Measurements from ENCODE around the gene TMED1.
"Not testable (repeated sequence)": the region's sequence is repeated elsewhere in the genome, so short reads cannot be mapped to it uniquely, and the experiment has no call there.

DNA sequence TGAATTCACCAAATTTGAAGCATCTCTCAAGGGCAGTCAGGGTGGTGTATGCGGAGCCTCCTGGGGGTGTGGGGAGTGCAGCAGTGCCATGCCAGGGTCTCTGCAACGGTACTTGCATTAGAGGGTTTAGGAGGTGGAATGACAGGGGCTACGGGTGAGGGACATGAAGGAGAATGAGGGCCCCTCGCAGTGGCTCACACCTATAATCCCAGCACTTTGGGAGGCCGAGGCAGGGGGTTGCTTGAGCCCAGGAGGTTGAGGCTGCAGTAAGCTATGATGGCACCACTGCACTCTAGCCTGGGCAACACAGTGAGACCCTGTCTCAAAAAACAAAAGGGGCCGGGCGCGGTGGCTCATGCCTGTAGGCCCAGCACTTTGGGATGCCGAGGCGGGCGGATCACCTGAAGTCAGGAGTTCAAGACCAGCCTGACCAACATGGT is 33.9 kb upstream of the TMED1 start:
- TF ChIP-seq, protein P1, sequence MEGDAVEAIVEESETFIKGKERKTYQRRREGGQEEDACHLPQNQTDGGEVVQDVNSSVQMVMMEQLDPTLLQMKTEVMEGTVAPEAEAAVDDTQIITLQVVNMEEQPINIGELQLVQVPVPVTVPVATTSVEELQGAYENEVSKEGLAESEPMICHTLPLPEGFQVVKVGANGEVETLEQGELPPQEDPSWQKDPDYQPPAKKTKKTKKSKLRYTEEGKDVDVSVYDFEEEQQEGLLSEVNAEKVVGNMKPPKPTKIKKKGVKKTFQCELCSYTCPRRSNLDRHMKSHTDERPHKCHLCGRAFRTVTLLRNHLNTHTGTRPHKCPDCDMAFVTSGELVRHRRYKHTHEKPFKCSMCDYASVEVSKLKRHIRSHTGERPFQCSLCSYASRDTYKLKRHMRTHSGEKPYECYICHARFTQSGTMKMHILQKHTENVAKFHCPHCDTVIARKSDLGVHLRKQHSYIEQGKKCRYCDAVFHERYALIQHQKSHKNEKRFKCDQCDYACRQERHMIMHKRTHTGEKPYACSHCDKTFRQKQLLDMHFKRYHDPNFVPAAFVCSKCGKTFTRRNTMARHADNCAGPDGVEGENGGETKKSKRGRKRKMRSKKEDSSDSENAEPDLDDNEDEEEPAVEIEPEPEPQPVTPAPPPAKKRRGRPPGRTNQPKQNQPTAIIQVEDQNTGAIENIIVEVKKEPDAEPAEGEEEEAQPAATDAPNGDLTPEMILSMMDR (IDR thresholded peaks at IDR 0.05): not testable (repeated sequence)
- not testable (repeated sequence) for TF ChIP-seq POLR2A (IDR thresholded peaks at IDR 0.05)

Data from stomach (tissue), 4 donors.